SK-N-SH (cell line): Measurements from ENCODE around the gene ARHGAP10. TPM values are rescaled to one million over a fixed set of nuclear protein-coding genes. Genes with fewer than 3 reads are reported as not detected.

ENCODE experiments used
- CTCF ChIA-PET: fragments of 300-600, 350-600 bp; formaldehyde crosslinking; extraction: SDS; loops from one replicate; lab custom pipeline; 2021; lab: Yijun Ruan, JAX
- POLR2A ChIA-PET: fragments of 350-600 bp; sonication (Branson Sonifier 250); formaldehyde crosslinking; extraction: SDS; loops from one replicate; lab custom pipeline; 2020; ENCODE audit warnings: antibody characterized with exemption, inconsistent platforms; lab: Yijun Ruan, JAX
- DNase-seq: peaks from one replicate; pipeline ENCODE4 v3.0.0; 2012
- H2AFZ ChIP-seq: fragments of 200-600 bp; sonication (generic); 2 replicates; pipeline ENCODE4 v1.8.1; 2016; ENCODE audit warnings: antibody characterized with exemption, mild to moderate bottlenecking, low read depth
- H3F3A ChIP-seq: fragments of 200-600 bp; sonication (generic); replicated peaks from 2 replicates; pipeline ENCODE3; 2016; ENCODE audit warnings: antibody characterized with exemption, mild to moderate bottlenecking; ENCODE audit not compliant: insufficient read depth
- H3K27ac ChIP-seq, 2 experiments: fragments of 200-500 bp in 1 of 2; fragments of 200-600 bp in 1 of 2; sonication (Bioruptor generic) in 1 of 2; sonication (generic), shearing (Covaris generic) in 1 of 2; 2 replicates each; pipeline versions ENCODE4 v1.5.1 to v1.6.1; 2014 to 2016; ENCODE audit warnings: low read depth in 2 of 2, inconsistent platforms in 1 of 2, low read length in 1 of 2, mild to moderate bottlenecking in 1 of 2, mixed read lengths in 1 of 2
- H3K27me3 ChIP-seq: fragments of 200-600 bp; sonication (generic), shearing (Covaris generic); 2 replicates; pipeline ENCODE4 v1.6.1; 2016; ENCODE audit warnings: mixed run types; ENCODE audit not compliant: insufficient read depth
- H3K36me3 ChIP-seq, 2 experiments: fragments of 200-500 bp in 1 of 2; fragments of 200-600 bp in 1 of 2; sonication (Bioruptor generic) in 1 of 2; sonication (generic) in 1 of 2; replicated peaks in 1 of 2; 2 replicates each; pipeline versions ENCODE3 to v1.5.1; 2014 to 2016; ENCODE audit warnings: low read length in 1 of 2, mild to moderate bottlenecking in 1 of 2; ENCODE audit not compliant: insufficient read depth in 2 of 2, control insufficient read depth in 1 of 2
- H3K4me1 ChIP-seq, 2 experiments: fragments of 200-500 bp in 1 of 2; fragments of 200-600 bp in 1 of 2; sonication (Bioruptor generic) in 1 of 2; sonication (generic), shearing (Covaris generic) in 1 of 2; 2 replicates each; pipeline versions ENCODE4 v1.5.1 to v1.6.1; 2014 to 2016; ENCODE audit warnings: low read depth in 1 of 2, low read length in 1 of 2, mixed run types in 1 of 2; ENCODE audit not compliant: insufficient read depth in 2 of 2, control insufficient read depth in 1 of 2
- H3K4me2 ChIP-seq: fragments of 200-600 bp; sonication (generic), shearing (Covaris generic); 2 replicates; pipeline ENCODE4 v1.6.1; 2017; ENCODE audit warnings: mixed run types
- H3K4me3 ChIP-seq, 2 experiments: fragments of 200-500 bp in 1 of 2; fragments of 200-600 bp in 1 of 2; sonication (Bioruptor generic) in 1 of 2; sonication (generic), shearing (Covaris generic) in 1 of 2; 2 replicates each; pipeline versions ENCODE4 v1.5.1 to v1.8.1; 2014 to 2016; ENCODE audit warnings: low read depth in 2 of 2, inconsistent platforms in 1 of 2, low read length in 1 of 2, mild to moderate bottlenecking in 1 of 2, mixed read lengths in 1 of 2, moderate library complexity in 1 of 2
- H3K79me2 ChIP-seq: fragments of 200-600 bp; sonication (generic); 2 replicates; pipeline ENCODE4 v1.8.1; 2017; ENCODE audit warnings: mild to moderate bottlenecking; ENCODE audit not compliant: insufficient read depth
- H3K9ac ChIP-seq: fragments of 200-600 bp; sonication (generic); 2 replicates; pipeline ENCODE4 v1.6.1; 2017; ENCODE audit warnings: mixed run types
- H3K9me2 ChIP-seq: fragments of 200-600 bp; sonication (generic); 2 replicates; pipeline ENCODE4 v1.6.1; 2017; ENCODE audit warnings: mixed run types
- H3K9me3 ChIP-seq: fragments of 200-600 bp; sonication (generic); 2 replicates; pipeline ENCODE4 v1.6.1; 2017; ENCODE audit warnings: mixed run types, mild to moderate bottlenecking, moderate library complexity
- H4K20me1 ChIP-seq: fragments of 200-600 bp; sonication (generic); 2 replicates; pipeline ENCODE4 v1.6.1; 2017; ENCODE audit warnings: mild to moderate bottlenecking, mixed run types; ENCODE audit not compliant: insufficient read depth
- CHD2 ChIP-seq: fragments of 150-350 bp; IDR thresholded peaks from 2 replicates; pipeline ENCODE4 v1.6.1; 2018; ENCODE audit warnings: low read length; ENCODE audit not compliant: partially characterized antibody
- EP300 ChIP-seq, 2 experiments: IDR thresholded peaks; 2 replicates each; pipeline versions ENCODE4 v1.4.0 to v1.6.1; 2012; ENCODE audit warnings: borderline replicate concordance in 1 of 2, low read depth in 1 of 2, low read length in 1 of 2
- FOSL2 ChIP-seq: IDR thresholded peaks from 2 replicates; pipeline ENCODE4 v1.4.0; 2012; ENCODE audit warnings: low read depth, mild to moderate bottlenecking, moderate library complexity, borderline replicate concordance
- FOXJ3 ChIP-seq: sonication (generic); formaldehyde crosslinking; IDR thresholded peaks from 2 replicates; pipeline ENCODE4 v1.5.1; 2020; ENCODE audit warnings: mild to moderate bottlenecking, missing genetic modification reagents
- FOXM1 ChIP-seq: IDR thresholded peaks from 2 replicates; pipeline ENCODE4 v1.4.0; 2012; ENCODE audit warnings: low read depth, mild to moderate bottlenecking
- GATA2 ChIP-seq: sonication (generic); formaldehyde crosslinking; IDR thresholded peaks from 2 replicates; pipeline ENCODE4 v1.5.0; 2020; ENCODE audit warnings: mild to moderate bottlenecking, missing genetic modification reagents
- JUND ChIP-seq: IDR thresholded peaks from 2 replicates; pipeline ENCODE4 v1.4.0; 2012
- NFIC ChIP-seq: IDR thresholded peaks from 2 replicates; pipeline ENCODE4 v1.4.0; 2012; ENCODE audit warnings: borderline replicate concordance
- NRF1 ChIP-seq: IDR thresholded peaks from 2 replicates; pipeline ENCODE4 v1.6.1; 2012; ENCODE audit warnings: low read depth, mild to moderate bottlenecking, low read length
- POLR2AphosphoS5 ChIP-seq: IDR thresholded peaks from 2 replicates; pipeline ENCODE4 v1.6.1; 2012; ENCODE audit warnings: low read depth, low read length
- RAD21 ChIP-seq: IDR thresholded peaks from 2 replicates; pipeline ENCODE4 v1.6.1; 2012; ENCODE audit warnings: mild to moderate bottlenecking, low read length
- RFX5 ChIP-seq: IDR thresholded peaks from 2 replicates; pipeline ENCODE4 v1.6.1; 2012; ENCODE audit warnings: mild to moderate bottlenecking, improper control_type of control experiment, low read length
- SIN3A ChIP-seq: IDR thresholded peaks from 2 replicates; pipeline ENCODE4 v1.6.1; 2012; ENCODE audit warnings: low read depth, mild to moderate bottlenecking, low read length, moderate library complexity, borderline replicate concordance
- SMC3 ChIP-seq: IDR thresholded peaks from 2 replicates; pipeline ENCODE4 v1.6.1; 2012; ENCODE audit warnings: low read depth, low read length, improper control_type of control experiment
- TAF1 ChIP-seq: IDR thresholded peaks from 2 replicates; pipeline ENCODE4 v1.6.1; 2012; ENCODE audit warnings: low read depth, mild to moderate bottlenecking, low read length, moderate library complexity, borderline replicate concordance
- TEAD4 ChIP-seq: IDR thresholded peaks from 2 replicates; pipeline ENCODE4 v1.4.0; 2012; ENCODE audit warnings: mild to moderate bottlenecking, borderline replicate concordance; ENCODE audit not compliant: insufficient read depth
- WGBS: methylation state at CpG from one replicate; pipeline ENCODE4 v1.1.6; 2017; ENCODE audit warnings: low lambda C conversion rate; 5-methylcytosine and 5-hydroxymethylcytosine counted together
- polyA plus RNA-seq, 3 experiments: library from polyadenylated mRNA; depleted of rRNA; stranded (reverse); fragments of >200 nt; gene quantifications; 2 replicates each; pipeline ENCODE4 v1.2.3, GENCODE V29; 2012
- TF ChIP-seq, protein P1 (sequence below): fragments of 150-350 bp; IDR thresholded peaks from 2 replicates; pipeline ENCODE4 v1.6.1; 2016; ENCODE audit warnings: mild to moderate bottlenecking, low read depth, low read length
- TF ChIP-seq, protein P2 (sequence below): IDR thresholded peaks from 2 replicates; pipeline ENCODE4 v1.4.0; 2012; ENCODE audit warnings: low read depth

The ARHGAP10 gene
- polyA plus RNA-seq, 1 of the 3 experiments (the other 2 are of a cell fraction): 15.1 TPM

DNA sequence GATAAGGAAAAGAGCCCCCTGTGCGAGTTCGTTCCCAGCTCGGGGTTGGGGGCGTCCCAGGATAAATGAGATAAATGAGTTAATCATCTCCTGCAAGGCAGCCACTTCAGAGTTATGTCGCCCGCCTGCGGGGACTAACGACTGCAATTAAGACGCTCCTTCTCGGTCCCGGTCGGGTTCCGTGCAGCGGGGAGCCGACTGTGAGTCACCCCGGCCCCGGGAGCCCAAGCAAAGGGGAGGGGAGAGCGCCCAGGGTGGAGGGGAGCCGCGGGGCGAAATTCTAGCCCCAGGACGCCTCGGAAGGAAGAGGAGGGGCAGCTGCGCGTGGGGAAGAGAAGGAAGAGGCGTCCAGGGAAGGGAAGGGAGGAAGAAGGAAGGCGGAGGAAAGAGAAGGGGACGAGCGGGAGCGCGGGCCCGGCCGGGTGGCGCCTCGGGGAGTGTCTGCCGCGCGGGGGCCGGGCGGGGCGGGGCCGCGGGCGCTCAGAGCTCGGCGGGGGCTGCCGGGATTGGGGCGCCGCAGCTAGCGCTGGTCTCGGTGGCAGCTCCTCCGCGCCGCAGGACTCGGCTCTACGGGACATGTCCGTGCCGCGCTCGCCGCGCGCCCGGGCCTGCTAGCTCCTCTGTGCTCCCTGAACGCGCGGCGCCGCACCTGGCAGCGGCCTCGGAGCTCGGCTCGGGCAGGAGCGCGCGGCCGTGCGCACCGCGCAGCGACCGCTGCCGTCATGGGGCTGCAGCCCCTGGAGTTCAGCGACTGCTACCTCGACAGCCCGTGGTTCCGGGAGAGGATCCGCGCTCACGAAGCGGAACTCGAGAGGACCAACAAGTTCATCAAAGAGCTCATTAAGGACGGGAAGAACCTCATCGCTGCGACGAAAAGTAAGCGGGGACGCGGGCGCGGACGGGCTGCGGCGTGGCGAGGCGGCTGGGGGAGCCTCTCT lies at the start of gene ARHGAP10 (continued):
- TF ChIP-seq TEAD4: no peak
- no peak for TF ChIP-seq RAD21
- TF ChIP-seq, protein P1, sequence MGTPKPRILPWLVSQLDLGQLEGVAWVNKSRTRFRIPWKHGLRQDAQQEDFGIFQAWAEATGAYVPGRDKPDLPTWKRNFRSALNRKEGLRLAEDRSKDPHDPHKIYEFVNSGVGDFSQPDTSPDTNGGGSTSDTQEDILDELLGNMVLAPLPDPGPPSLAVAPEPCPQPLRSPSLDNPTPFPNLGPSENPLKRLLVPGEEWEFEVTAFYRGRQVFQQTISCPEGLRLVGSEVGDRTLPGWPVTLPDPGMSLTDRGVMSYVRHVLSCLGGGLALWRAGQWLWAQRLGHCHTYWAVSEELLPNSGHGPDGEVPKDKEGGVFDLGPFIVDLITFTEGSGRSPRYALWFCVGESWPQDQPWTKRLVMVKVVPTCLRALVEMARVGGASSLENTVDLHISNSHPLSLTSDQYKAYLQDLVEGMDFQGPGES: no peak
- TF ChIP-seq RFX5: no peak
- TF ChIP-seq NRF1: 0 out of 2 replicates have a peak, but pooled peaks have one; percentile 15
- no peak for TF ChIP-seq FOXJ3
- TF ChIP-seq NFIC: no peak
- TF ChIP-seq CHD2: no peak
- TF ChIP-seq FOXM1: no peak
- peak; percentile 67 for TF ChIP-seq FOSL2

DNA sequence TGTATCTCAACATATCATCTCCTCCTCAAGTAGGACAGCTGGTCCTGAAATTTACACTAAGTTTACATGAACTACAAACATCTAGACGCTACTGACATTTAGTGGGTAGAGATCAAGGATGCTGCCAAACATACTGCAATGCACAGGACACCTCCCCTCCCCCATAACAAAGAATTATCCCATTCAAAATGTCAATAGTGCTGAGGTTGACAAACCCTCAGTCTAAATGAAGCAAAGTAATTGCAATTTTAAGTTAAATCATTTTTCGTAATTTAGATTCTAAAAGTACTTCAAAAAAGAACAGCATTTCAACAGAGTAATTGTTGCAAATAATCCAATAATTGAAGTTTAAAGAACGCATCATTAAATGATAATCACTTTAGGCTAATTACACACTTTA lies 49.1 kb upstream of the ARHGAP10 start:
- H3K4me3 ChIP-seq: peak overlapping the region; percentile 79 to 95
- peak overlapping the region; percentile 99; the same call in 1 of the 2 replicates for H2AFZ ChIP-seq
- H3K4me2 ChIP-seq: peak overlapping the region; percentile 80
- H3K79me2 ChIP-seq: peaks cover 40% of the 10 kb centered on the region; the same call in 1 of the 2 replicates
- no peaks in the 10 kb centered on the region for H3K9me2 ChIP-seq
- no peaks in the 10 kb centered on the region for H3K9me3 ChIP-seq
- DNase-seq: peak; percentile 7
- H3K9ac ChIP-seq: peak overlapping the region; percentile 88
- WGBS: 62% methylated on average over 3 of the region's 3 CpGs
- peaks cover 5% of the 10 kb centered on the region in 2 experiments; a peak in 3 of 4 replicates for H3K4me1 ChIP-seq
- peaks cover 3% of the 10 kb centered on the region for H3F3A ChIP-seq
- no peaks in the 10 kb centered on the region for H4K20me1 ChIP-seq
- ChIA-PET POLR2A (interaction anchor here (1.9 kb wide), 1 partner anchor 65 kb away, joined by 13 read pairs; the partner anchor contains the start of gene TMEM184C), CTCF (interaction anchor here (1.4 to 4.1 kb wide), 2 partner anchors 182 to 184 kb away, joined by 5 to 31 read pairs; no protein-coding TSS in a partner anchor)
- H3K27ac ChIP-seq: peak overlapping the region in 1 of 2 experiments; percentile 79; a peak in 1 of 4 replicates
- H3K27me3 ChIP-seq: no peaks in the 10 kb centered on the region
- H3K36me3 ChIP-seq: peaks cover 13% of the 10 kb centered on the region in 2 experiments
- no peak for TF ChIP-seq POLR2AphosphoS5

DNA sequence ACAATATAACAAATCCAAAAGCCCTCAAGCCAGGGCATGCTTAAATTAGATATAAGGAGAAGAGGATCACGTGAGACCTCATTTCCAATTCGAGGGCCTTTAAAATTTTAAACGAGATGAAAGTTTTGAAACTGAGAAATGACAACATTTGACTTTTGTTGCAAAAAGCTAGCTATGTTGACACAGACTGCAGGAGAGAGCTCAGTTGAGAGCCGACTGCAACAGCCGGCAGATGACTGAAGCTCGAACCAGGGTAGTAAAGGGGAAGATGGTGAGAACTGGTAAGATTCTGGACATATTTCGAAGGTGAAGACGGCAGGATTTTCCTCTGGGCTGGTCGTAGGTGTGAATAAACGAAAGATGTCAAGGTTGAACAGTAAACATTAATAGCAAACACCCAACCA lies 48.7 kb upstream of the ARHGAP10 start:
- peaks cover 5% of the 10 kb centered on the region in 2 experiments; a peak in 3 of 4 replicates for H3K4me1 ChIP-seq
- H3K79me2 ChIP-seq: peaks cover 40% of the 10 kb centered on the region; the same call in 1 of the 2 replicates
- peaks cover 9 to 10% of the 10 kb centered on the region in 2 experiments for H3K36me3 ChIP-seq
- peak overlapping the region; percentile 80 for H3K4me2 ChIP-seq
- no peaks in the 10 kb centered on the region for H3K9me2 ChIP-seq
- H3F3A ChIP-seq: peaks cover 3% of the 10 kb centered on the region
- no peaks in the 10 kb centered on the region for H3K9me3 ChIP-seq
- no peaks in the 10 kb centered on the region for H3K27me3 ChIP-seq
- no peaks in the 10 kb centered on the region for H4K20me1 ChIP-seq
- H3K4me3 ChIP-seq: peak overlapping the region; percentile 79 to 95
- ChIA-PET CTCF (interaction anchor here (1.4 to 4.1 kb wide), 2 partner anchors 182 to 184 kb away, joined by 5 to 31 read pairs; no protein-coding TSS in a partner anchor), POLR2A (interaction anchor here (1.9 kb wide), 1 partner anchor 66 kb away, joined by 13 read pairs; the partner anchor contains the start of gene TMEM184C)
- H2AFZ ChIP-seq: peak overlapping the region; percentile 99
- peak overlapping the region; percentile 79 to 95; a peak in 3 of 4 replicates for H3K27ac ChIP-seq
- TF ChIP-seq JUND (no peak), GATA2 (no peak), SIN3A (no peak), TAF1 (no peak), SMC3 (no peak), EP300 (IDR thresholded peaks at IDR 0.05; ENCODE audit: borderline replicate concordance in 1 of 2, low read depth in 1 of 2, low read length in 1 of 2) (no peak)
- TF ChIP-seq, protein P2, sequence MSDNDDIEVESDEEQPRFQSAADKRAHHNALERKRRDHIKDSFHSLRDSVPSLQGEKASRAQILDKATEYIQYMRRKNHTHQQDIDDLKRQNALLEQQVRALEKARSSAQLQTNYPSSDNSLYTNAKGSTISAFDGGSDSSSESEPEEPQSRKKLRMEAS: no peak
- TF ChIP-seq, protein P1: no peak
- peak overlapping the region; percentile 88 for H3K9ac ChIP-seq
- peak; percentile 37 for DNase-seq
- 2% methylated on average over 10 of the region's 10 CpGs for WGBS
